AG04450 (cell line): ENCODE data around the gene PLVAP. TPM values are rescaled to one million over a fixed set of nuclear protein-coding genes. Genes with fewer than 3 reads are reported as not detected.

Source experiments
- CTCF ChIA-PET: fragments of 300-600, 350-600 bp; formaldehyde crosslinking; extraction: SDS; loops from one replicate; lab custom pipeline; 2022; ENCODE audit warnings: antibody characterized with exemption, inconsistent platforms; lab: Charles Lee
- POLR2A ChIA-PET: fragments of 350-600 bp; formaldehyde crosslinking; extraction: SDS; loops from one replicate; lab custom pipeline; 2021; ENCODE audit warnings: antibody characterized with exemption, inconsistent platforms; lab: Yijun Ruan, JAX
- DNase-seq: peaks from one replicate; pipeline ENCODE4 v3.0.0-alpha.2; 2011; ENCODE audit warnings: low read depth, low spot score
- H3K27ac ChIP-seq: one replicate; pipeline ENCODE4 v1.5.1; 2012; ENCODE audit warnings: low read depth, low read length, control low read depth
- H3K27me3 ChIP-seq: one replicate; pipeline ENCODE4 v1.6.0; 2012; ENCODE audit warnings: low read length; ENCODE audit not compliant: control insufficient read depth, insufficient read depth
- H3K4me3 ChIP-seq: 2 replicates; pipeline ENCODE4 v1.5.1; 2011; ENCODE audit warnings: mild to moderate bottlenecking, low read depth, low read length, control low read depth
- H3K9me3 ChIP-seq: 2 replicates; pipeline ENCODE4 v1.5.1; 2012; ENCODE audit warnings: low read length; ENCODE audit not compliant: control insufficient read depth, insufficient read depth
- CTCF ChIP-seq: IDR thresholded peaks from 2 replicates; pipeline ENCODE4 v1.5.1; 2011; ENCODE audit warnings: low read depth, low read length, control low read depth, inconsistent platforms
- polyA plus RNA-seq: library from polyadenylated mRNA; depleted of rRNA; stranded (reverse); fragments of >200 nt; gene quantifications from 2 replicates; pipeline ENCODE4 v1.2.3, GENCODE V29; 2011

The PLVAP gene
- polyA plus RNA-seq, 1 experiment, result not detected

- Histone ChIP-seq H3K4me3 (no peak overlapping the region), H3K27me3 (no peaks in the 10 kb centered on the region), H3K27ac (no peak overlapping the region), H3K9me3 (no peaks in the 10 kb centered on the region; the same call in 1 of the 2 replicates)
- CTCF ChIA-PET, result no interaction called here
- no peak for TF ChIP-seq CTCF
- DNase-seq, result no peak
- POLR2A ChIA-PET, result interaction anchor here (0.7 to 1.4 kb wide), 3 partner anchors 15 to 52 kb away, joined by 3 to 5 read pairs (median 3); partner anchors contain the start of gene DDA1
These were observed 53.2 kb downstream of the PLVAP start for GRCh38 chr19:17323964-17324332.

GRCh38 chr19:17323300-17323963 lies 53.7 kb downstream of the PLVAP start:
- POLR2A ChIA-PET, result interaction anchor here (0.7 to 1.4 kb wide), 2 partner anchors 14 to 52 kb away, joined by 3 to 5 read pairs; partner anchors contain the start of gene DDA1
- DNase-seq, result no peak
- CTCF ChIA-PET, result interaction anchor here (1.1 kb wide), 1 partner anchor 18 kb away, joined by 3 read pairs; the partner anchor contains the start of gene MRPL34

GRCh38 chr19:17322854-17323253 lies 54.3 kb downstream of the PLVAP start:
- Histone ChIP-seq H3K9me3 (no peaks in the 10 kb centered on the region; the same call in 1 of the 2 replicates), H3K4me3 (no peak overlapping the region), H3K27me3 (no peaks in the 10 kb centered on the region), H3K27ac (no peak overlapping the region)
- CTCF ChIA-PET, result interaction anchor here (1.1 kb wide), 1 partner anchor 18 kb away, joined by 3 read pairs; the partner anchor contains the start of gene MRPL34
- POLR2A ChIA-PET, result no interaction called here
- DNase-seq, result no peak
- TF ChIP-seq CTCF, result no peak

More at GRCh38 chr19:17323300-17323963, 53.7 kb downstream of the PLVAP start:
- H3K27me3 ChIP-seq, result no peaks in the 10 kb centered on the region
- no peak overlapping the region for H3K27ac ChIP-seq
- no peaks in the 10 kb centered on the region; the same call in 1 of the 2 replicates for H3K9me3 ChIP-seq
- no peak overlapping the region for H3K4me3 ChIP-seq
- TF ChIP-seq CTCF, result no peak

- H3K27me3 ChIP-seq, result no peaks in the 10 kb centered on the region
- H3K27ac ChIP-seq, result no peak overlapping the region
- H3K4me3 ChIP-seq, result no peak overlapping the region
- no peak for DNase-seq
- no peaks in the 10 kb centered on the region; the same call in 1 of the 2 replicates for H3K9me3 ChIP-seq
- TF ChIP-seq CTCF, result no peak
- CTCF ChIA-PET, result interaction anchor here (0.7 to 1.1 kb wide), 2 partner anchors 17 to 49 kb away, joined by 3 to 4 read pairs; partner anchors contain the start of gene MRPL34
- POLR2A ChIA-PET, result interaction anchor here (0.7 to 1.8 kb wide), 2 partner anchors 13 to 1224 kb away, joined by 3 to 5 read pairs; partner anchors contain the start of gene DDA1
These were observed 55.3 kb downstream of the PLVAP start for GRCh38 chr19:17321655-17322489.
